H9 (cell line): ENCODE data around the gene KRTAP10-10. TPM values are rescaled to one million over a fixed set of nuclear protein-coding genes. Genes with fewer than 3 reads are reported as not detected.

ENCODE experiments used
- DNase-seq: peaks from one replicate; pipeline ENCODE4 v3.0.0-alpha.2; 2017
- H2AFZ ChIP-seq: one replicate; pipeline ENCODE4 v1.6.1; 2013; ENCODE audit warnings: mild to moderate bottlenecking, low read length, control low read depth, moderate library complexity
- H2AK5ac ChIP-seq: 2 replicates; pipeline ENCODE4 v1.6.1; 2013; ENCODE audit warnings: low read length, control low read depth, mixed read lengths; ENCODE audit not compliant: insufficient read length
- H2BK120ac ChIP-seq: one replicate; pipeline ENCODE4 v1.6.1; 2013; ENCODE audit warnings: low read depth, mild to moderate bottlenecking, low read length, control low read depth, inconsistent platforms; ENCODE audit not compliant: poor library complexity, severe bottlenecking
- H2BK12ac ChIP-seq: 2 replicates; pipeline ENCODE4 v1.6.1; 2013; ENCODE audit warnings: low read length, control low read depth, mixed read lengths, low read depth; ENCODE audit not compliant: insufficient read length
- H2BK15ac ChIP-seq: 2 replicates; pipeline ENCODE4 v1.6.1; 2013; ENCODE audit warnings: low read depth, low read length, control low read depth
- H2BK20ac ChIP-seq: one replicate; pipeline ENCODE4 v1.6.1; 2013; ENCODE audit warnings: low read depth, mild to moderate bottlenecking, low read length, control low read depth, inconsistent platforms; ENCODE audit not compliant: poor library complexity, severe bottlenecking
- H2BK5ac ChIP-seq: 2 replicates; pipeline ENCODE4 v1.6.1; 2013; ENCODE audit warnings: low read length, control low read depth, mixed read lengths; ENCODE audit not compliant: insufficient read length
- H3K14ac ChIP-seq: 2 replicates; pipeline ENCODE4 v1.6.1; 2013; ENCODE audit warnings: low read length, control low read depth; ENCODE audit not compliant: insufficient read depth
- H3K18ac ChIP-seq: 2 replicates; pipeline ENCODE4 v1.6.1; 2013; ENCODE audit warnings: low read depth, mild to moderate bottlenecking, mixed read lengths, low read length, control low read depth; ENCODE audit not compliant: insufficient read length
- H3K23ac ChIP-seq: 2 replicates; pipeline ENCODE4 v1.6.1; 2013; ENCODE audit warnings: low read length, control low read depth, mixed read lengths, low read depth; ENCODE audit not compliant: insufficient read length
- H3K23me2 ChIP-seq: 2 replicates; pipeline ENCODE4 v1.6.1; 2013; ENCODE audit warnings: low read depth, mild to moderate bottlenecking, mixed read lengths, low read length, control low read depth; ENCODE audit not compliant: insufficient read length, poor library complexity, severe bottlenecking
- H3K27ac ChIP-seq: 2 replicates; pipeline ENCODE4 v1.5.1; 2013; ENCODE audit warnings: low read length, control low read depth, mixed read lengths, low read depth; ENCODE audit not compliant: insufficient read length
- H3K27me3 ChIP-seq: 2 replicates; pipeline ENCODE4 v1.6.1; 2013; ENCODE audit warnings: low read length, control low read depth, inconsistent platforms; ENCODE audit not compliant: insufficient read depth
- H3K4ac ChIP-seq: 2 replicates; pipeline ENCODE4 v1.6.1; 2013; ENCODE audit warnings: low read depth, mild to moderate bottlenecking, control low read depth, inconsistent platforms, low read length, moderate library complexity
- H3K4me1 ChIP-seq: 2 replicates; pipeline ENCODE4 v1.6.1; 2013; ENCODE audit warnings: low read length, control low read depth, inconsistent platforms; ENCODE audit not compliant: insufficient read depth
- H3K4me2 ChIP-seq: 2 replicates; pipeline ENCODE4 v1.6.1; 2013; ENCODE audit warnings: low read length, control low read depth, mixed read lengths; ENCODE audit not compliant: insufficient read length, insufficient read depth
- H3K56ac ChIP-seq: 2 replicates; pipeline ENCODE4 v1.6.1; 2013; ENCODE audit warnings: low read depth, mild to moderate bottlenecking, mixed read lengths, low read length, control low read depth; ENCODE audit not compliant: insufficient read length
- H3K79me1 ChIP-seq: 2 replicates; pipeline ENCODE4 v1.6.1; 2013; ENCODE audit warnings: low read depth, mild to moderate bottlenecking, moderate library complexity, low read length, control low read depth, inconsistent platforms; ENCODE audit not compliant: insufficient read depth, poor library complexity, severe bottlenecking
- H3K79me2 ChIP-seq: 2 replicates; pipeline ENCODE4 v1.6.1; 2013; ENCODE audit warnings: low read length, control low read depth, inconsistent platforms; ENCODE audit not compliant: insufficient read depth
- H3K9ac ChIP-seq: 2 replicates; pipeline ENCODE4 v1.6.1; 2013; ENCODE audit warnings: low read length, control low read depth, mixed read lengths; ENCODE audit not compliant: insufficient read length; ENCODE audit errors: extremely low read depth
- H3K9me3 ChIP-seq: one replicate; pipeline ENCODE4 v1.6.1; 2013; ENCODE audit warnings: low read depth, low read length, inconsistent platforms; ENCODE audit not compliant: control insufficient read depth
- H3T11ph ChIP-seq: one replicate; pipeline ENCODE4 v1.6.1; 2013; ENCODE audit warnings: mild to moderate bottlenecking, low read length, control low read depth, inconsistent platforms
- H4K20me1 ChIP-seq: one replicate; pipeline ENCODE4 v1.6.1; 2013; ENCODE audit not compliant: control insufficient read depth, insufficient read length, insufficient read depth
- H4K5ac ChIP-seq: 2 replicates; pipeline ENCODE4 v1.6.1; 2013; ENCODE audit warnings: low read depth, mild to moderate bottlenecking, mixed read lengths, low read length, control low read depth; ENCODE audit not compliant: insufficient read length
- H4K8ac ChIP-seq: replicated peaks from 2 replicates; pipeline ENCODE4 v1.6.1; 2013; ENCODE audit warnings: low read length, control low read depth, mixed read lengths, low read depth; ENCODE audit not compliant: insufficient read length
- H4K91ac ChIP-seq: 2 replicates; pipeline ENCODE4 v1.6.1; 2013; ENCODE audit warnings: low read depth, mild to moderate bottlenecking, moderate library complexity, mixed read lengths, low read length, control low read depth; ENCODE audit not compliant: insufficient read length
- H3K27ac Mint-ChIP-seq, 3 experiments: 2 replicates in 2 of 3; 3 replicates in 1 of 3; pipeline ENCODE4 v1.8.0; 2020 to 2021; ENCODE audit warnings: mixed read lengths in 3 of 3, mild to moderate bottlenecking in 1 of 3, moderate library complexity in 1 of 3
- H3K27me3 Mint-ChIP-seq: 2 replicates; pipeline ENCODE4 v1.8.0; 2021; ENCODE audit warnings: low read depth, mild to moderate bottlenecking, moderate library complexity, mixed read lengths
- H3K36me3 Mint-ChIP-seq, 3 experiments: 2 replicates in 2 of 3; 3 replicates in 1 of 3; pipeline ENCODE4 v1.8.0; 2020 to 2021; ENCODE audit warnings: low read depth in 3 of 3, mixed read lengths in 3 of 3; ENCODE audit not compliant: insufficient read depth in 1 of 3
- H3K4me1 Mint-ChIP-seq, 2 experiments: 2 replicates each; pipeline ENCODE4 v1.8.0; 2020; ENCODE audit warnings: mixed read lengths in 2 of 2
- H3K4me3 Mint-ChIP-seq, 2 experiments: 2 replicates in 1 of 2; 3 replicates in 1 of 2; pipeline ENCODE4 v1.8.0; 2020 to 2021; ENCODE audit warnings: mild to moderate bottlenecking in 2 of 2, mixed read lengths in 2 of 2, moderate library complexity in 1 of 2
- H3K9me3 Mint-ChIP-seq, 2 experiments: 2 replicates in 1 of 2; 3 replicates in 1 of 2; pipeline ENCODE4 v1.8.0; 2020; ENCODE audit warnings: mild to moderate bottlenecking in 2 of 2, mixed read lengths in 2 of 2, moderate library complexity in 1 of 2
- CTCF ChIP-seq: fragments of 200-600 bp; sonication (generic); conservative IDR thresholded peaks from 3 replicates; pipeline ENCODE4 v1.8.0; 2021; ENCODE audit warnings: antibody characterized with exemption, mild to moderate bottlenecking
- WGBS: extraction: QIAGEN DNeasy Blood & Tissue Kit; methylation state at CpG from one replicate; pipeline ENCODE4 v1.1.7; 2013; ENCODE audit warnings: missing lambda C conversion rate, low lambda C conversion rate, mixed read lengths; ENCODE audit not compliant: insufficient read length; ENCODE audit errors: extremely low coverage; 5-methylcytosine and 5-hydroxymethylcytosine counted together
- total RNA-seq: library from RNA; stranded (reverse); gene quantifications from 2 replicates; pipeline ENCODE4 v1.2.1, GENCODE V29; 2021

Gene KRTAP10-10
- total RNA-seq, 1 experiment from 2014 or later = not detected

GRCh38 chr21:44648557-44649311, 11.6 kb downstream of the KRTAP10-10 start:
- Histone ChIP-seq H3K4me1 (no peaks in the 10 kb centered on the region), H4K8ac (no peak overlapping the region), H3K56ac (no peak overlapping the region), H3K79me1 (no peaks in the 10 kb centered on the region), H2BK15ac (no peak overlapping the region), H3K9ac (no peak overlapping the region), H3K79me2 (no peaks in the 10 kb centered on the region), H3K27me3 (no peaks in the 10 kb centered on the region), H3K27ac (no peak overlapping the region), H2AFZ (no peak overlapping the region), H3T11ph (no peak overlapping the region), H3K9me3 (no peaks in the 10 kb centered on the region), H2BK20ac (no peak overlapping the region), H2BK120ac (no peak overlapping the region), H2AK5ac (no peak overlapping the region), H3K18ac (no peak overlapping the region), H4K91ac (no peak overlapping the region), H3K4me2 (no peak overlapping the region), H4K20me1 (no peaks in the 10 kb centered on the region), H3K4ac (no peak overlapping the region), H4K5ac (no peak overlapping the region), H3K23me2 (peaks cover 2% of the 10 kb centered on the region), H3K14ac (peak overlapping the region; percentile 10; the same call in 1 of the 2 replicates), H2BK5ac (no peak overlapping the region), H3K23ac (no peak overlapping the region), H2BK12ac (no peak overlapping the region)
- no peak for TF ChIP-seq CTCF
- H3K4me3 Mint-ChIP-seq = no peak overlapping the region
- peaks cover 11 to 24% (median 19%) of the 10 kb centered on the region in 3 experiments for H3K36me3 Mint-ChIP-seq
- H3K4me1 Mint-ChIP-seq = peaks cover 14 to 16% of the 10 kb centered on the region in 2 experiments
- peaks cover 13% of the 10 kb centered on the region for H3K27me3 Mint-ChIP-seq
- peaks cover 22 to 28% of the 10 kb centered on the region in 2 experiments for H3K9me3 Mint-ChIP-seq
- H3K27ac Mint-ChIP-seq = no peak overlapping the region
- DNase-seq = no peak
- WGBS = no CpG with 5 or more reads among the region's 33 CpGs
